Islet of Langerhans (tissue), 1 donor: ENCODE measurements around the gene CENPX.
"Not testable (repeated sequence)": the region's sequence is repeated elsewhere in the genome, so short reads cannot be mapped to it uniquely, and the experiment has no call there.

Source experiments
- FAIRE-seq: peaks from one replicate; lab custom pipeline; 2011; peaks lifted over from hg19 to GRCh38; lab: Jason Lieb, UNC

Gene CENPX

DNA sequence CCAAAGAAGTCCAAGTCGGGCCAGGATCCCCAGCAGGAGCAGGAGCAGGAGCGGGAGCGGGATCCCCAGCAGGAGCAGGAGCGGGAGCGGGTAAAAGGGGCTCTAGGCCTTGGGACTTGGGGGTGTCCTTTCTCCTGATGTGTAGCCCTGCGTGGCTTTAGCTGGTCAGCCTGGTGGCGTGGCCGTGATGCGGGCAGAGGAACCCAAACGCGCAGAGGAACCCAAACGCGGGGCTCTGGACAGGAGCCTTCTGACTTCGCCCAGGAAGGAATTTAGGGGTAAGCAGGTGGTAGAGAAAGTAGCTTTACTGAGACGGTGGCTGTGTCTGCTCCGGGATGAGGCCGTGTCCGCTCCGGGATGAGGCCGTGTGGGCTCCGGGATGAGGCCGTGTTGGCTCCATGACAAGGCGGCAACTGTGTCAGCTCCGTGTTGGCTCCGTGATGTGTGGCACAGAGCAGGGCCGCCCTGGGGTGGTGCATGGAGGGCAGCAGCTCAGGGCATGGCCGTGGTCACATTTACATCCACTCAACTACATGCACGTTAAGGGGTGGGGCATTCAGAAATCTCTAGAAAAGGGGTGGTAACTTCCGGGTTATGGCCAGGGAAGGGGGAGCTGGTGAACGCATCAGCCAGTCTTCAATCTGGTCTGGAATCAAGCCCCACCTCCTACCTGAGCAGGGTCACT lies 25.8 kb downstream of the CENPX start:
- no peak for FAIRE-seq

DNA sequence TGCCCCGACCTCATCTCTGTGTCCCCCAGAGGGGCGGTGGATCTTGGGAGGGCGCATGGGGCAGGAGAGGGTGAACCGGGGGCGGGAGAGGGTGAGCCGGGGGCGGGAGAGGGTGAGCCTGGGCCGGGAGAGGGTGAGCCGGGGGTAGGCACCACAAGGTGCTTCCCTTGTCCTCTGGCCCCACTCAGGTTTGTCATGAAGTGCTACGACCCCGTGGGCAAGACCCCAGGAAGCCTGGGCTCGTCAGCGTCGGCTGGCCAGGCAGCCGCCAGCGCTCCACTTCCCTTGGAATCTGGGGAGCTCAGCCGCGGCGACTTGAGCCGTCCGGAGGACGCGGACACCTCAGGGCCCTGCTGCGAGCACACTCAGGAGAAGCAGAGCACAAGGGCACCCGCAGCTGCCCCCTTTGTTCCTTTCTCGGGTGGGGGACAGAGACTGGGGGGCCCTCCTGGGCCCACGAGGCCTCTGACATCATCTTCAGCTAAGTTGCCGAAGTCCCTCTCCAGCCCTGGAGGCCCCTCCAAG lies 26.4 kb downstream of the CENPX start:
- no peak for FAIRE-seq

DNA sequence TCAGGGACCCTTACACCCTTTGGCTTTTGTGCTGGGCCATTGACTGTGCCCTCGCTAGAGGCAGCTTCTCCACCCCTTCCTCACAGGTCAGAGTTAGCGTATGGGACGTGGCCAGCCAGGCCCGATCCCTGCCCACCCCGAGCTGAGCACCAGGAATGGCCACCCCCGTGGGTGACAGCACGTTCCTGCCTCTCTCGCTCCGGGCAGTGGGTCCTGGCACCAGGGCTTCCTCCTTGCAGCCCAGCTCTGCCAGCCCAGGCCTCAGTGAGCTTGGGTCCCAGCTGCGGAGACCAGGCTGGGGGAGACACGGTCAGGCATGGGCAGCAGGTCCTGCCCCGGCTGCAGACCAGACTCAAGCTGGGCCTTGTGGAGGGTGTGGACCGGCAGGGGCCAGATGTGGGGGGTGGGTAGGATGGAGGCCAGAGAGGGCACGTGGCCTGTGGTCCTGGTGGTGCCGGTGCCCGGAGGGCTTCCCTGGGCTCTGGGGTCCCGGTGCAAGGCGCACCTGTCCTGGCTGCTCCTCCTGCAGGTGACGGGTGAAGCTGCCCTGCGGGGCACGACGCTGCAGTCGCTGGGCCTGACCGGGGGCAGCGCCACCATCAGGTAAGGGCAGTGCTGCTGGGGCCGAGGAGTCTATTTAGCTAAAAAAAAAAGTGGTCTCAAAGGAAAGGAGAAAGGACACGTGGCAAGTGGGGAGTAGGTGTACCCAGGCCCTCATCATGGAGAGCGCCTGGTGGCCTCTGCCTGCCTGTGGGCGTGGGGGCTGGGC lies 27.0 kb downstream of the CENPX start:
- no peak for FAIRE-seq

DNA sequence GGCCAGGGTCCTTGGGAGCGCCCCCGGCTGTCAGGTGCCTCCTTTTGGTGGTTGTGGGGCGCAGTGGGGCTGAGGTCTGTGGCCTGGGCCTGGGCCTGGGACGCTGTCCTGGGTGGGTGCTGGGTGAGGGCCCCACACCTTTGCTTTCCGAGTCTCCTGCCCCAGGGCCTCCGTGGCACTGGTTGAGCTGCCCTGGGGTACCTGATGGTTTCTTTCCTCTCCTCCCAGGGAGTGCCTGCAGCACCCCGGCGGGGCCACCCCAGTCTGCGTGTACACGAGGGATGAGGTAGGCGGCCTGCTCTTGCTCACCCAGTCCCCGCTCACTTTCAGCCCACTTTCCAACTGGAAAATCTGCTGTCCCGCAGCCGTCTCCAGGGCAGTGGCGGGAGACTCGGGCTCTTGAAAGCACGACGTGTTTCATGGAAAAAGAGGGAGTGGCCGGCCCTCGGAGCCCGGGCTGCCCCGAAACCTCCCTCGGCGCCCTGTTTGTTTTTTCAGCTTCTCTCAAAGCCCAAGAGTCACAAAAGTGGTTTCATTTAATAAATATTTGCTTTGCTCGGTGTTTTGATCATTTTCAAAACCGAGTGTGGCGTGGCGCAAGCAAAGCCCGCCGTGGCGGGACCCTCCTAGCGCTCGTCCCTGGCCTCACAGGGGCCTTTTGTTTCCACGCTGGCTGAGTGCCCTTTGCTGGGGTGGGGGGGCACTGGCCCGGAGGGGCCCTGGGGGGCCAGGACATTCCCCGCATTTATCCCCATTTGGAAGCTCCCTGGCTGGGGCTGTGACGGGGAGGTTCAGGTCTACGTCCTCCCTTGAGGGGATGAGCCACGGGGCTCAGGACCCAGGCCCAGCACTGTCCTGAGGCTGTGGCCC lies 27.9 kb downstream of the CENPX start:
- no peak for FAIRE-seq

DNA sequence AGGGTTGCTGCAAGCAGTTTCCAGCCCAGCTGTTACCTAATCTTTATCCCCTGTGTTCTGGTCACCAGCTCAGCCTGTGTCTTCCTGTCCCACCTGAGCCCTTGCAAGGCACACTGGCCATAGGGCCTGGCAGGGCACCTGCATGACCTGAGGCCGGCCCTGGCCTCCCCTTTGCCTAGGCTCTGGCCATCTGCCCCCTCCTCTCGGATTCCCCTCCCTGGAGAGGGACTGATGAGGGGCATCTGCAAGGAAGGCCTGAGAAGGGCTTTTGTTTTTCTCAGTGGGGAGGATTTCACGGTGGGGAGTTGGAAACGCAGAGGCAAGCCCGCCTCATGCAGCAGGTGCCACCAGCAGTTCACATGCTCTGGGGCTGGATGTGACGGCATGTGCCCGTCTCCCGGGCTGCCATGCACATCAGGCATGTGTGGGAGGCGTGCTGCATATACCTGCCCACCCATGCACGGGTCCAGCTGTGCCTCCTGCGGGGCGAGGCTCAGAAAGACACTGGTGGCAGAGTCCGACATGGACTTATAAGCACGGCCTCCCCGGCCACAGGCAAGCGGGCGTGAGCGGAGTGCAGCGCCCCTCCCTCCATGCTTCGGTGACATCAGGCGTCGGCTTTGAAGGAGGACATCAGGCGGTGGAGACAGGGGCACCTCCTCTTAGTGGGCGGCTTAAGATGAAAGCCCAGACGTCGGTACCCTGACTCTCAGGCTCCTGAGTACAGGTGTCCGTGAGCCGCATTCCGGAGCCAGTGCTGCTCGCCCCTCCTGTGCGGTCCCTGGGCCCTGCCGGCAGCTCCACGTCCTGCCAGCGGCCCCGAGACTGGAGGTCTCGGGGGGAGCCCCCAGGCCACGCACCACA lies 28.7 kb downstream of the CENPX start:
- FAIRE-seq = no peak

DNA sequence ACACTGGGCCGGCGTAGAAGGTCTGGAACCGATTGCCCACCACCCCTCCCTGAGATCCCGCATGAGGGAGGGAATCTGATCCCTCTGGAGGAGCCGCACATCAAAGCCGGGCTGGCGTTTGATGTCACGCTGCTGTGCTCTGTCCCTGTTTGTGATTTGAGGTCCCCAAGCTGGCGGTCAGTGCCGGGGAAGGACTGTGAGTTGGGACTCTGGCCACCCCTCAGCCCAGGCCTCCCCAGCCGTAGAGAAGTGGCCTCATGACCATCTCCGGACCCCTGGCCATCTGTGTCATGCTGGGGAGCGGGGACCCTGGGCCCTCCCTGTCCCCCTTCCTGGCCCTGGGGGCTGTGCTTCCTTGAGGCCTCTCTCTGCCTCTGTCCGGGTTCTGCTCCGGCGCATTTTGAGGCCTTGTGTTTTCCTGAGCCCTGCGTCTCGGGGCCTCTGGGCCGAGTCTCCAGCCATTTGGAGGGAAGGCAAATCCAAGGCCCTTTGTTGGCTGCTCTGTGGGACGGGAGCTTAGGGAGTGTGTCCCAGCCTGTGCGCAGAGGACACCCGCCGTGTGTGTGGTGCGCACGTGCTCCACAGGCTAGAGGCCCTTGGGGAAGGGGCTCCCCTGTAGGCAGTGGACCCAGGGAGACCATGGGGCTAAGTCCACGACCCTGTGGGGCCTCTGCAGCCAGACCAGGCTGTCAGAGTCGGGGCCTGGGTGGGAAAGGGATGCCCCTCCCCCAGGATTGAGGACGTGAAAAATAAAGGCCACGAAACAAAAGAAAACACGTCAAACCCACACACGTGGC lies 30.2 kb downstream of the CENPX start:
- FAIRE-seq = no peak

DNA sequence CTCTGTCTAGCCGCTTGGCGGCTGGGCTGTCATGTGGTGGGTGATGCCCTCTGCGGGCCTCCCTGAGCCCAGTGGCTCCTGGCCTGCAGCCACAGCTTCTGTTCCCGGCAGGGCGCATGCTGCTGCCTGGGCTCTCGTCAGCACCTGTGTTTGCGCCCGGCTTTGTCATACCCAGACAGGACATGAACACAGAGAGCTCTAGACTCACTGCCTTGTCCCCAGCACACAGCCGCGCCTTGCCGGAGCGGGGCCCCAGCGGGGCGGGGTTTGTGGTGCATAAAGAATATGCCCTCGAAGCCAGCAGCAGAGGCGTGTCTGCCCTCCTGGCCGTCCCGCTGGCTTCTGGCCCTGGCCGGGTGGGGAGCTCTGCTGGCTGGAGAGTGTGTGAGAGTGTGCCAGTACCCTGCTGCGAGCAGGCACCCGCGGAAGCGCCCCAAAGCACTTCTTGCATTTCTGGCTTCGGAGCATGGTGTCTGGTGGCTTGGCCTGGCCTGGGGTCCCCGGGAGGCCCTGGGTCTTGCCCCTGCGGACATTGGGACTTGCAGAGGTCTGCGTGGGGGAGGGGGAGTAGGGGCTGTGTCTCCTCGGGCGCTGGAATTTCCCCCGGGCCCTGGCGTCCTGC lies 30.9 kb downstream of the CENPX start:
- FAIRE-seq = no peak

DNA sequence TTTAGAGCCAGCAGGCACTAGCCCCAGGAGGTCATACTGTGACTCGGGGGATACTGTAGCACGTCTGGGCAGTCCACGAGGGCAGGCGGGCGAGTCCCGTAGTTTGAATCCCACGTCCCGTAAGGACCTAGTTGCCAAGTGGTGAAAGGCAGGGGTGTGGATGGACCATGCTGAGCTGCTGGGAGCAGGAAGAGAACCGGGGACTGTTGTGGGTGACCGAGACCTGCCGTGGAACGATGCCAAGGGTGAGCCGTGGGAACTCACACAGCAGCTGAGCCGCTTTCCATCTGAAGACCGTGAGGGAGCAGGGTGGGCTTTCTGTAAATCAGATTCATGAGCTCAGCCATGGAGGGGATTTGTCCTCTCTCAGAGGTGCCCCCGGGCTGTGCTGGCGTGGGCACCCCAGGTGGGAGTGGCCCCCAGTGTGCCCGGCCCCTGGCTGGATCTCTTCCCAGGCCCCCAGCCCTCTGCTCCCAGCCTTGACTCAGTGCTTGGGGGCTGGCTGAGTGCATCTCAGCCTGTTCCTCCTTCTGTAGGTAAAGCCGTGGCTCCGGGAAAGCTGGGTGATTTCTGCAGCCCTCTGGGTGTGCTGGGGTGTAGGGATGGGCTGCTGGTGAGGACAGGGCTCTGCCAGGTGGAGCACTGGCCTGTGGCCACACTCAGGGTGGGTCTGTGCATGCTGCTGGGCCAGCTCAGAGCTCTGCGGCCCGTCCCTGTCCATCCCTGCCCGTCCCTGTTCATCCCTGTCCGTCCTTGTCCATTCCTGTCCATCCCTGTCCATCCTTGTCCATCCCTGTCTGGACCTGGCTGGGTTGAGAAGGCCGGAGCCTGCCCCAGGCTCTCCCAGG lies 31.6 kb downstream of the CENPX start:
- no peak for FAIRE-seq

DNA sequence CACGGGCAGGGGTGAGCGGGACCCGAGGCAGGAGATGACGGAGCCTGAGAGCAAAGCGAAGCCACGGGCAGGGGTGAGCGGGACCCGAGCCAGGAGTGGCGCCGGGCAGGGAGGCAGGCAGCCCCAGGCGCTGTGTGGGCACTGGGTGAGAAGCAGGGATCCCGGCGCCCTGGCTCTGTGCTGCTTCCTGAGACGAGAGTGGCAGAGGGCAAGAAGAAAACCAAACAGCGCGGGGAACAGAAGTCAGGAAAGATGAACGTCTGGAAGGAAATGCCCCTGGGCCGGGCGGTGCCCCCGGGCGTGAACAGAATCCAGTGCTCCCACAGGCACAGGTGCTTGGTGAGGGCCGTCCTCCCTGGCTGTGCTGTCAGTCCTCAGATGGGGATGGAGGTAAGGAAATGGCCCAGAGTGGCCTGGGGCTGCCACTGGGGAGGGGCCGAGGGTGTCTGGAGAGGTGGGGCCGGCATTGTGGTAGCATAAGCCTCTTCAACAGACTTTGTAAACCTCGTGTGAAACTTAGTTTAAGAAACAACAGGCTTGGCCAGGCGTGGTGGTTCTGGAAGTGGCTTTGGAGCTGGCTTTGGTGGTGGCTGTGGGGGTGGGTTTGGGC lies 35.4 kb downstream of the CENPX start:
- no peak for FAIRE-seq

DNA sequence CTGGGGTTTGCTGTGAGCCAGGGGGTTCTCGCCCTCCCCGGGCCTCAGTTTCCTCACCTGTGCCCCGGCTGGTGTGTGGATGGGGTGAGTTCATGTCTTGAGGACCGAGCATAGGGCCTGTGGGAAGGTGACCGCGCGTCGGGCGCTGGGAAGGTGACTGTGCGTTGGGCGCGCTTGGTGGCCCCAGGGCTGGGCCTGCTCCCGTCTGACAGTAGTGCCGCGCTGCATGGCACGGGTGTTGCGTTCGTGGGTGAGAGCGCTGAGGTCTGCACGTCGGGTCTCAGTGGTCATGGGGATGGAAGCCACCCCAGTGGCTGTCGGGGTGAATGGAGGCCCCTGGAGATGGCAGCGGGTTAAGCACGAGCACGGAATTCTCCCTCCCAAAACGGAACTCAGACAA lies 36.1 kb downstream of the CENPX start:
- no peak for FAIRE-seq

DNA sequence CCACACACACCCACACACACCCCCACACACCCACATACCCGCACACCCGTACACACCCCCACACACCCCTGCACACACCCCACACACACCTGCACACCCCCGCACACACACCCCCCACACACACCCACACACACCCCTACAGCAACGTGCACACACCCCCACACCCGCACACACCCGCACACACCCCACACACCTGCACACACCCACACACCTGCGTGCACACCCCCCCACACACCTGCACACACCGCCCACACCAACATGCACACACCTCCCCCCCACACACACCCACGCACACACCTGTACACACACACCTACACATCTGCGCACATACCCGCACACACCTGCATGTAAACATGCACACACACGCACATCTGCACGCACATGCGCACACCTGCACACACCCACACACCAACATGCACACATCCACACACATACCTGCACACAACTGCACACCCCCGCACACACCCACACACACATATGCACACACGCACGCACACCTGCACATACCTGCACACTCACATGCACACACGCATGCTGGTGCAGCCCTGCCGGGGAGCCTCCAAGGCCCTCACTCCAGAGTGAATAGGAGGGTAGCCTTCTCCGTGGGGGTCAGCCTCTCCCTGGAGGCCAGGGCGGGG lies 37.8 kb downstream of the CENPX start:
- no peak for FAIRE-seq

DNA sequence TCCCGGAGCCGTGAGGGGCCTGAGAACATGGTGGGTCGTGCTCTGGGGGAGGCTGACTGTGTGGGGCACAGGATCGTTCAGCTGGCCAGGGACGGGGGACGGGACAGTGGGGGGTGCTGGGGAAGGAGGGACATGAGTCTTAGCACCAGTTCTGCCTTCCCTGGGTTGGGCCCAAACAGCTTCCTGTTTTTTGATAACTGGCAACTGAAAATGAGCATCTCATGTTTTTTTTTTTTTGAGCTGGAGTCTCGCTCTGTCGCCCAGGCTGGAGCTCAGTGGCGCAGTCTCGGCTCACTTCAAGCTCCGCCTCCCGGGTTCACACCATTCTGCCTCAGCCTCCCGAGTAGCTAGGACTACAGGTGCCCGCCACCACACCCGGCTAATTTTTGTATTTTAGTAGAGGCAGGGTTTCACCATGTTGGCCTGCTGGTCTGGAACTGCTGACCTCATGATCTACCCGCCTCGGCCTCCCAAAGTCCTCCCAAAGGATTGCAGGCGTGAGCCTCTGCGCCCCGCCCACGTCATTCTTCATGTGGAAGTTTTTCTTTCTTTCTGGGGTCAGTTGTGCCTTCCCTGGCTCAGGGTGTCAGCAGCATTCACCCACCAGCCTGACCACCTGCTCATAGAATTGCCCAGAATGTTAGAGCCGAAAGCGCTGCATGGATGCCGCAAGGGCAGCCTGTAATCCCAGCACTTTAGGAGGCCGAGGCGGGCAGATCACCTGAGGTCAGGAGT lies 38.9 kb downstream of the CENPX start:
- no peak for FAIRE-seq

DNA sequence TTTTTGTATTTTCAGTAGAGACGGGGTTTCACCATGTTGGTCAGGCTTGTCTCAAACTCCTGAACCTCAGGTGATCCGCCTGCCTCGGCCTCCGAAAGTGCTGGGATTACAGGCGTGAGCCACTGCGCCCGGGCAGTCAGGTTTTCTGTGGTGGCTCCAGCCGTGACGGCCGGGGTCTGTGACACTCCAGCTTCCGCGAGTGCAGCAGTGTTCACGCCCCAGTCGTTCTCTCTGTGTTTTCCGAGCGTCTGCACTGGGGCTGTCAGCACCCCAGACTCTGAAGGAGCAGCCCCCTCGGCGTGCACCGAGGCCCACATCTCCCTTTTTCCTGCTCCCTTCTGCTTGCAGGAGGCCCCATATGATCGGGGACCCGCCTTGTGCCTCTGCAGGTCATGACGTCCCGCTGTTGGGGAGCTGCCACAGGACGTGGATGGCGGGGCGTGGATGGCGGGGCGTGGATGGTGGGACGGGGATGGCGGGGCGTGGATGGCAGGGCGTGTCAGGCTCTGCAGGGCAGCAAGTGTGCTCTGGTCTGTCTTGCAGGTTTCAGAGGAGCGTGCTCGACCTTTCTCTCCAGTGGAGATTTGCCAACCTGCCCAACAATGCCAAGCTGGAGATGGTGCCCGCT lies 39.6 kb downstream of the CENPX start:
- no peak for FAIRE-seq

DNA sequence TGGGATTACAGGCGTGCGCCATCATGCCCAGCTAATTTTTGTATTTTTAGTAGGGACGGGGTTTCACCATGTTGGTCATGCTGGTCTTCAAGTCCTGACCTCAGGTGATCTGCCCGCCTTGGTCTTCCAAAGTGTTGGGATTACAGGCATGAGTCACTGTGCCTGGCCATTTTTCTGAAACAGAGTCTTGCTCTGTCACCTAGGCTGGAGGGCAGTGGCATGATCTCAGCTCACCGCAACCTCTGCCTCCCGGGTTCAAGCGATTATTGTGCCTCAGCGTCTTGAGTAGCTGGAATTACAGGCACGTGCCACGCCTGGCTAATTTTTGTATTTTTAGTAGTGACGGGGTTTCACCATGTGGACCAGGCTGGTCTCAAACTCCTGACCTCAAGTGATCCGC lies 41.2 kb downstream of the CENPX start:
- FAIRE-seq = not testable (repeated sequence)

DNA sequence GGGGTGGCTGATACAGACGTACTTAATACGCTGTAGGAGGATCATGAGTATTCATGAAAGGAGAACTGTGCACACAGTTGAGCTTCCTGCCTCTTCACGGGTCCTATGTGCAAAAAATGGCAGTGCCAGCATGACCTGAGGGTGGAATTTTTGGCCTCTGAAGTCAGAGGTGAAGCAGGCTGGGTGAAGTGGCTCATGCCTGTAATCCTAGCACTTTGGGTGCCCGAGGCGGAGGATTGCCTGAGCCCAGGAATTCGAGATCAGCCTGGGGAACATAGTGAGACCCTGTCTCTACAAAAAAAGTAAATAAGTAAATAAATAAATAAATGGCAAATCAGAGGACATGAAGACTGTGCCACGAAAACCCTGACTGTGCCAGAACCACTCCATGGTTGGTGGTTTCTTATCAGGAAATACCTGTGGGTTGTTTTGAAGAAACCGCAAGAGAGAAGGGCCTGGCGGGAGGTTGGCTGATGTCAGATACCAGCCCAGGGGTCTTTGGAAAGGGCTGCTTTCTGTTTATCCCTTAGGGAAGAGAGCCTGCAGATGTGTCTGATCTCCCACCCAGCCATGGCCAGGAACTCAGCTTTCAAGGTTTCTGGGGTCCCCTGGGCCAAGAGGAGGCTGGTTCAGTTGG lies 41.9 kb downstream of the CENPX start:
- no peak for FAIRE-seq

DNA sequence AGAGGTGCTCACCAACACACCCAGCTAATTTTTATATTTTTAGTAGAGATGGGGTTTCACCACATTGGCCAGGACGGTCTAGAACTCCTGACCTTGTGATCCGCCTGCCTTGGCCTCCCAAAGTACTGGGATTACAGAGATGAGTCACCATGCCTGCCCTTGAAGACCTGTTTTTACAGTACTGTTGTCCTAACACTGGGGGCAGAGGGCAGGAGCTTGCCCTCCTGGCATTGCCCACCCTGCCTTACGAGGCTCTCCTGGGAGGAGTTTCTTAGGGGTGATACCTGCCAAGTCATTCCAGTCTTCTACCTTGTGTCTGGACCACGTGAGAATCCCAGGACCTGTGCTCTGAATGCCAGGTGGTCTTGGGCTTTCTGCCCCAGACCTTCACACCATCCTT lies 42.6 kb downstream of the CENPX start:
- no peak for FAIRE-seq
